ENCODE results near the gene R3HCC1L.

DNA sequence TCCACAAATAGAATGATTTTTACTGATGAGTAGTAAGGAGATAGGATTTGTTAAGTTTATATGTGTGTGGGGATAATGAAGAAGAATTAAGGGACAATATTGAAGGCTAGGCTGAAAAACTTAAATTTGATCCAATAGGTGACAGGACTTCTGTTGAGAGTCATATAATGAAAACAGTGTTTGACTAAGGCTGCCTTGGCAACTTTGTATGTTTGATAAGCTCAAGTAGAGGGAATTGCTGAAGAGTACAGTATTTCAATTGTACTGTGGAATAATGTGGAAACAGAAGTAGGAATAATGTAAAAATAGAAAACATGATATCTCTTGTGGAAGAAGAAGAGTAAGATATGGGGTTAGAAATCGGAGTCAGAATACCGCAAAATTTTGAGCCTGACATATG is 10.5 kb downstream of the R3HCC1L start:
- TF ChIP-seq, protein P1, sequence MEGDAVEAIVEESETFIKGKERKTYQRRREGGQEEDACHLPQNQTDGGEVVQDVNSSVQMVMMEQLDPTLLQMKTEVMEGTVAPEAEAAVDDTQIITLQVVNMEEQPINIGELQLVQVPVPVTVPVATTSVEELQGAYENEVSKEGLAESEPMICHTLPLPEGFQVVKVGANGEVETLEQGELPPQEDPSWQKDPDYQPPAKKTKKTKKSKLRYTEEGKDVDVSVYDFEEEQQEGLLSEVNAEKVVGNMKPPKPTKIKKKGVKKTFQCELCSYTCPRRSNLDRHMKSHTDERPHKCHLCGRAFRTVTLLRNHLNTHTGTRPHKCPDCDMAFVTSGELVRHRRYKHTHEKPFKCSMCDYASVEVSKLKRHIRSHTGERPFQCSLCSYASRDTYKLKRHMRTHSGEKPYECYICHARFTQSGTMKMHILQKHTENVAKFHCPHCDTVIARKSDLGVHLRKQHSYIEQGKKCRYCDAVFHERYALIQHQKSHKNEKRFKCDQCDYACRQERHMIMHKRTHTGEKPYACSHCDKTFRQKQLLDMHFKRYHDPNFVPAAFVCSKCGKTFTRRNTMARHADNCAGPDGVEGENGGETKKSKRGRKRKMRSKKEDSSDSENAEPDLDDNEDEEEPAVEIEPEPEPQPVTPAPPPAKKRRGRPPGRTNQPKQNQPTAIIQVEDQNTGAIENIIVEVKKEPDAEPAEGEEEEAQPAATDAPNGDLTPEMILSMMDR (IDR thresholded peaks at IDR 0.05): no peak
- TF ChIP-seq POLR2A (IDR thresholded peaks at IDR 0.05): no peak
